Esophagus muscularis mucosa (tissue), 4 donors: ENCODE results near the gene TTC3. TPM values are rescaled to one million over a fixed set of nuclear protein-coding genes. Genes with fewer than 3 reads are reported as not detected.
"Not testable (repeated sequence)": the region's sequence is repeated elsewhere in the genome, so short reads cannot be mapped to it uniquely, and the experiment has no call there.

Experiments
- DNase-seq: peaks from one replicate; pipeline ENCODE4 v3.0.0-alpha.2; 2017; ENCODE audit errors: extremely low spot score
- H3K27ac ChIP-seq, 4 donors: fragments of 200-600 bp; sonication (generic); replicated peaks in 1 of 4; 1 replicate in 3 of 4; 2 replicates in 1 of 4; pipeline ENCODE4 v1.5.1; 2016 to 2019; ENCODE audit warnings: mild to moderate bottlenecking in 1 of 4
- H3K27me3 ChIP-seq, 4 donors: fragments of 200-600 bp; sonication (generic); one replicate each; pipeline versions ENCODE4 v1.5.1 to v1.6.0; 2016 to 2019
- H3K36me3 ChIP-seq, 4 donors: fragments of 200-600 bp; sonication (generic); one replicate each; pipeline ENCODE4 v1.5.1; 2016 to 2019
- H3K4me1 ChIP-seq, 4 donors: fragments of 200-600 bp; sonication (generic); one replicate each; pipeline ENCODE4 v1.5.1; 2016 to 2019
- H3K4me3 ChIP-seq, 4 donors: fragments of 200-600 bp; sonication (generic); 1 replicate in 2 of 4; 2 replicates in 2 of 4; pipeline ENCODE4 v1.5.1; 2016 to 2019; ENCODE audit warnings: mild to moderate bottlenecking in 4 of 4, moderate library complexity in 1 of 4
- H3K9me3 ChIP-seq, 4 donors: fragments of 200-600 bp; sonication (generic); 1 replicate in 3 of 4; 2 replicates in 1 of 4; pipeline ENCODE4 v1.5.1; 2016 to 2019
- EP300 ChIP-seq: sonication (generic); formaldehyde crosslinking; IDR thresholded peaks from one replicate; pipeline ENCODE4 v1.6.1; 2017; ENCODE audit warnings: antibody characterized with exemption
- POLR2A ChIP-seq: fragments of 450-650 bp; IDR thresholded peaks from one replicate; pipeline ENCODE4 v1.6.1; 2017; ENCODE audit warnings: antibody characterized with exemption, moderate library complexity, mild to moderate bottlenecking, low read depth
- POLR2AphosphoS5 ChIP-seq, 2 donors: sonication (generic); formaldehyde crosslinking; IDR thresholded peaks; one replicate each; pipeline ENCODE4 v1.6.1; 2017; ENCODE audit warnings: antibody characterized with exemption in 2 of 2
- WGBS: methylation state at CpG from one replicate; pipeline ENCODE4 v1.1.5; 2018; 5-methylcytosine and 5-hydroxymethylcytosine counted together
- intact Hi-C: fragments of 100-400 bp; cut with DNase I; formaldehyde crosslinking; loops from one replicate; pipeline ENCODE4 v1.15.1; 2023
- total RNA-seq, 4 donors: library from RNA; depleted of rRNA; stranded (reverse); fragments of >200 nt; gene quantifications; one replicate each; pipeline versions ENCODE4 v1.1.0 to v1.2.1, GENCODE V29; 2016
- TF ChIP-seq, protein P1 (sequence below), 3 experiments: fragments of 200-600 bp in 2 of 3; fragments of 450-650 bp in 1 of 3; sonication (generic) in 2 of 3; IDR thresholded peaks; one replicate each; pipeline ENCODE4 v1.5.1; 2017 to 2019; ENCODE audit warnings: antibody characterized with exemption in 3 of 3, mild to moderate bottlenecking in 2 of 3, moderate library complexity in 1 of 3

Gene TTC3
- total RNA-seq, 4 donors from 2014 or later: 86.0 to 162 (median 104) TPM

DNA sequence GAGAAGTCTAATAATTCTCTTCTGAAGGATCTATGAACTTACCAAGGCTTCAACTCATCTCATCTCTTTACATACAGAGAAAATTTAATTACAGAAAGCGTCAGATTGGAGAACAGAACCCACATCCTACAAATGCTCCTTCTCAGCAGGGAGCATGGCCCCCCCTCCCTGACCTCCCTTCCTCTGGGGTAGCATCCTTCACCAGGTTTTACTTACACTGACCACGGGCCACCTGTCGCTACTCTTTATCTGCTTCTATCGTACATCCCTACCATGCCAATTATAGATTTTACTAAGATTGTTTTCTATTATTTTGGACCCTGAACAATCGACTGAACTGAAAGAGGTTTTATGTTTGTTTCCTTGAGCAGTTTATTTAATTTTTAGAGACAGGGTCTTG lies 40.8 kb upstream of the TTC3 start:
- H3K27ac ChIP-seq: peak overlapping the region in 1 of 4 donors; percentile 41
- intact Hi-C loops: no loop called here
- WGBS: 91% methylated on average over 5 of the region's 5 CpGs
- TF ChIP-seq POLR2AphosphoS5 (IDR thresholded peaks at IDR 0.05): no peak
- TF ChIP-seq EP300: no peak
- TF ChIP-seq, protein P1, sequence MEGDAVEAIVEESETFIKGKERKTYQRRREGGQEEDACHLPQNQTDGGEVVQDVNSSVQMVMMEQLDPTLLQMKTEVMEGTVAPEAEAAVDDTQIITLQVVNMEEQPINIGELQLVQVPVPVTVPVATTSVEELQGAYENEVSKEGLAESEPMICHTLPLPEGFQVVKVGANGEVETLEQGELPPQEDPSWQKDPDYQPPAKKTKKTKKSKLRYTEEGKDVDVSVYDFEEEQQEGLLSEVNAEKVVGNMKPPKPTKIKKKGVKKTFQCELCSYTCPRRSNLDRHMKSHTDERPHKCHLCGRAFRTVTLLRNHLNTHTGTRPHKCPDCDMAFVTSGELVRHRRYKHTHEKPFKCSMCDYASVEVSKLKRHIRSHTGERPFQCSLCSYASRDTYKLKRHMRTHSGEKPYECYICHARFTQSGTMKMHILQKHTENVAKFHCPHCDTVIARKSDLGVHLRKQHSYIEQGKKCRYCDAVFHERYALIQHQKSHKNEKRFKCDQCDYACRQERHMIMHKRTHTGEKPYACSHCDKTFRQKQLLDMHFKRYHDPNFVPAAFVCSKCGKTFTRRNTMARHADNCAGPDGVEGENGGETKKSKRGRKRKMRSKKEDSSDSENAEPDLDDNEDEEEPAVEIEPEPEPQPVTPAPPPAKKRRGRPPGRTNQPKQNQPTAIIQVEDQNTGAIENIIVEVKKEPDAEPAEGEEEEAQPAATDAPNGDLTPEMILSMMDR (IDR thresholded peaks at IDR 0.05): no peak
- no peak for TF ChIP-seq POLR2A
- H3K36me3 ChIP-seq: no peaks in the 10 kb centered on the region
- peaks cover 0 to 3% (median 0%) of the 10 kb centered on the region in 4 donors for H3K27me3 ChIP-seq
- no peak overlapping the region for H3K4me3 ChIP-seq
- H3K4me1 ChIP-seq: peaks cover 0 to 13% (median 12%) of the 10 kb centered on the region in 4 donors
- no peak for DNase-seq
- H3K9me3 ChIP-seq: no peaks in the 10 kb centered on the region

DNA sequence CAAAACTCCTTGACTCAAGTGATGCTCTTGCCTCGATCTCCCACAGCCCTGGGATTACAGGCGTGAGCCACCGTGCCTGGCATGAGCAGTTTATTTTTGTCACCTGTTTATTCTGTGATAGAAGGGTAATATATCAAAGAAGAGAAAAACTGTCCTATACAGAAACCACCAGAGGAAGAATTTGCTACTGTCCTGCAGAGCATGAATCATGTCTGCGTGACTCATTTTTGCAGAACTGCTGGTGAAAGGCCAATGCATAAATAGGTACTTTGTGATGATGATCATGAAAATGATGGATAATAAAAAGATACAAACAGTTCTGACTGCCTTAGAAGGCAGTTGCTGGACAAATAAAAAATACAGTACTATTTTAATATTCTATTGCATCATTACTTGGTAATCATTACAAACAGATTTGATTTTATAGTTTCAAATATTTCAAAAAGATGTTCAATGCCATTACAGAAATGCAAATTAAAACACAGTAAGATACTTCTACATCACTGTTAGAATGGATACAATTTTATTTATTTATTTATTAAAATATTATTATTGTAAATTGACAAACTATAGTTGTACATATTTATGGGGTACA lies 40.1 kb upstream of the TTC3 start:
- peak overlapping the region in 1 of 4 donors; percentile 41 for H3K27ac ChIP-seq
- no peak for DNase-seq
- H3K36me3 ChIP-seq: no peaks in the 10 kb centered on the region
- H3K4me3 ChIP-seq: no peak overlapping the region
- intact Hi-C loops: no loop called here
- 52% methylated on average over 4 of the region's 4 CpGs for WGBS
- H3K27me3 ChIP-seq: peaks cover 0 to 3% (median 0%) of the 10 kb centered on the region in 4 donors
- H3K4me1 ChIP-seq: peaks cover 0 to 13% (median 12%) of the 10 kb centered on the region in 4 donors
- H3K9me3 ChIP-seq: no peaks in the 10 kb centered on the region
- TF ChIP-seq, protein P1 (IDR thresholded peaks at IDR 0.05): no peak
- TF ChIP-seq POLR2AphosphoS5 (IDR thresholded peaks at IDR 0.05): peak in 1 of 2 donors; percentile 57

DNA sequence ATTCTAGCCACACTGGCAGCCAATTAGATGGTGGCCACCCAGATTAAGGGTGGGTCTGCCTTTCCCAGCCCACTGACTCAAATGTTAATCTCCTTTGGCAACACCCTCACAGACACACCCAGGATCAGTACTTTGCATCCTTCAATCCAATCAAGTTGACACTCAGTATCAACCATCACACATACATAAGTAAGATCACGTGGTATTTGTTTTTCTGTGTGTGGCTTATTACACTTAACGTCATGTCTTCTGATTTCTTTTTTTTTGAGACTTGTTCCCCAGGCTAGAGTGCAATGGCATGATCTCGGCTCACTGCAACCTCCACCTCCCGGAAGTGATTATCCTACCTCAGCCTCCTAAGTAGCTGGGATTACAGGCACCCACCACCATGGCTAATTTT lies 38.7 kb upstream of the TTC3 start:
- H3K27me3 ChIP-seq, H3K27ac ChIP-seq, H3K36me3 ChIP-seq, H3K9me3 ChIP-seq, intact Hi-C loops, DNase-seq, H3K4me3 ChIP-seq: not testable (repeated sequence)
- peaks cover 0 to 13% (median 12%) of the 10 kb centered on the region in 4 donors for H3K4me1 ChIP-seq
- 92% methylated on average over 4 of the region's 4 CpGs for WGBS

DNA sequence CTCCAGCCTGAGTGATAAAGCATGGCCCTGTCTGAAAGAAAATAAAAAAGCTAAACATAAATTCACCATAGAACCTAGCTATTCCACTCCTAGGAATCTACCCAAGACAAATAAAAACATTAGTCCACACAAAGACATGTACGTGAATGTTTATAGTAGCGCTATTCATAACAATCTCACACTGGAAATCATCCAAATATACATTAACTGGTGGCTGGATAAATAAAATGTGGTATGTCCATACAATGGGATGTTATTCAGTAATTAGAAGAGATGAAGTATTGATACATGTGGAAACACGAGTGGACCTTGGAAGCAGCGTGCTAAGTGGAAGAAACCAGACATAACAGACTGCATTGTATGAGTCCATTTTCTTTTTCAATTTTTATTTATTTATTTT lies 36.9 kb upstream of the TTC3 start:
- Histone ChIP-seq H3K4me1 (peaks cover 0 to 13% (median 12%) of the 10 kb centered on the region in 4 donors), H3K9me3 (no peaks in the 10 kb centered on the region), H3K36me3 (no peaks in the 10 kb centered on the region), H3K27ac (no peak overlapping the region), H3K4me3 (no peak overlapping the region), H3K27me3 (peaks cover 0 to 3% (median 0%) of the 10 kb centered on the region in 4 donors)
- 94% methylated on average over 4 of the region's 4 CpGs for WGBS
- no peak for DNase-seq
- intact Hi-C loops: no loop called here
- TF ChIP-seq EP300 (no peak), POLR2AphosphoS5 (IDR thresholded peaks at IDR 0.05) (no peak), POLR2A (no peak)
- TF ChIP-seq, protein P1 (IDR thresholded peaks at IDR 0.05): no peak

DNA sequence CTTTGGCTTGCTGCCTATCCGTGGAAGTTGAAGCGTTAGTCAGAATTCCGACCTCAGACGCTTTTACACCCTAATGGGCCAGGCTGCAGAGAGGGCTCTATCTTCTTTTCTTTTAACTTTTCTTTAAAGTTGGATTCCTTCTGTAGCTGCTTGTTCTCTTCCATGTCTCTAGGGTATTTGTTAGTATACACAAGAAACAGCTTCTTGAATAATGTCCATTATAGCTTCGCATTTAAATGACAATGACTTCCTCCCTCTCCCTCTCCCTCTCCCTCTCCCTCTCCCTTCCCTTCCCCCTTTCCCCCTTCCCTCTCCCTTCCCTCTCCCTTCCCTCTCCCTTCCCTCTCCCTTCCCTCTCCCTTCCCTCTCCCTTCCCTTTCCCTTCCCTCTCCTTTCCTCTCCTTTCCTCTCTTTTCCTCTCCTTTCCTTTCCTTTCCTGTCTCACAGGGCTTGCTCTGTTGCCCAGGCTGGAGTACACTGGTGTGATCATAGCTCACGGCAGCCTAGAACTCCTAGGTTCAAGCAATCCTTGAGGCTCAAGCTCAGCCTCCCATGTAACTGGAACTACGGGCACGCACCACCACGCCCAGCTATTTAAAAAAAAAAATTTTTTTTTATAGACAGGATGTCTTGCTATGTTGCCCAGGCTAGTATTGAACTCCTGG lies 33.5 kb upstream of the TTC3 start:
- no peaks in the 10 kb centered on the region for H3K36me3 ChIP-seq
- intact Hi-C loops: no loop called here
- H3K4me3 ChIP-seq: no peak overlapping the region
- no peak for TF ChIP-seq POLR2A
- TF ChIP-seq, protein P1 (IDR thresholded peaks at IDR 0.05): no peak
- no peak for TF ChIP-seq EP300
- no peak for TF ChIP-seq POLR2AphosphoS5 (IDR thresholded peaks at IDR 0.05)
- H3K4me1 ChIP-seq: no peaks in the 10 kb centered on the region
- 73% methylated on average over 9 of the region's 9 CpGs for WGBS
- H3K9me3 ChIP-seq: no peaks in the 10 kb centered on the region
- no peaks in the 10 kb centered on the region for H3K27me3 ChIP-seq
- no peak overlapping the region for H3K27ac ChIP-seq
- no peak for DNase-seq
